Measurements from ENCODE around the gene KIAA1755. TPM values are rescaled to one million over a fixed set of nuclear protein-coding genes. Genes with fewer than 3 reads are reported as not detected.

KIAA1755 gene
- total and polyA plus RNA-seq, 3 experiments from 2014 or later, result not detected

GRCh38 chr20:38225900-38226263 lies 34.7 kb downstream of the KIAA1755 start:
- POLR2A ChIA-PET, result no interaction called here
- Histone ChIP-seq H3K27ac (ENCODE audit: low read depth, low read length) (no peak overlapping the region), H3K27me3 (ENCODE audit: insufficient read depth, low read length, poor library complexity, severe bottlenecking) (no peaks in the 10 kb centered on the region), H3K36me3 (ENCODE audit: insufficient read depth, low read length) (no peaks in the 10 kb centered on the region), H3K4me1 (ENCODE audit: insufficient read depth, low read length) (no peaks in the 10 kb centered on the region), H3K4me3 (ENCODE audit: low read length) (no peak overlapping the region), H3K9me3 (ENCODE audit: low read length) (no peaks in the 10 kb centered on the region)
- Mint-ChIP-seq H3K4me1 (peaks cover 2 to 3% (median 2%) of the 10 kb centered on the region in 3 donors), H3K9me3 (no peaks in the 10 kb centered on the region), H3K27me3 (peaks cover 3 to 6% of the 10 kb centered on the region in 2 donors), H3K4me3 (no peak overlapping the region), H3K36me3 (no peaks in the 10 kb centered on the region), H3K27ac (no peak overlapping the region)
- CTCF ChIA-PET, result no interaction called here
- DNase-seq, result no peak

GRCh38 chr20:38225240-38225899 lies 35.2 kb downstream of the KIAA1755 start:
- Histone ChIP-seq H3K9me3 (ENCODE audit: low read length) (no peaks in the 10 kb centered on the region), H3K36me3 (ENCODE audit: insufficient read depth, low read length) (no peaks in the 10 kb centered on the region), H3K4me3 (ENCODE audit: low read length) (no peak overlapping the region), H3K27ac (ENCODE audit: low read depth, low read length) (no peak overlapping the region), H3K4me1 (ENCODE audit: insufficient read depth, low read length) (no peaks in the 10 kb centered on the region), H3K27me3 (ENCODE audit: insufficient read depth, low read length, poor library complexity, severe bottlenecking) (no peaks in the 10 kb centered on the region)
- Mint-ChIP-seq H3K36me3 (no peaks in the 10 kb centered on the region), H3K27me3 (peaks cover 3 to 4% of the 10 kb centered on the region in 2 donors), H3K9me3 (no peaks in the 10 kb centered on the region), H3K27ac (no peak overlapping the region), H3K4me3 (peak overlapping the region in 1 of 7 donors; percentile 13), H3K4me1 (peaks cover 2 to 4% (median 4%) of the 10 kb centered on the region in 3 donors)
- no peak for DNase-seq
- ChIA-PET POLR2A (no interaction called here), CTCF (interaction anchor here (1.2 kb wide), 1 partner anchor 168 kb away, joined by 3 read pairs; no protein-coding TSS in a partner anchor)

GRCh38 chr20:38224531-38224930 lies 36.0 kb downstream of the KIAA1755 start:
- Mint-ChIP-seq H3K36me3 (no peaks in the 10 kb centered on the region), H3K4me3 (no peak overlapping the region), H3K27ac (no peak overlapping the region), H3K27me3 (peaks cover 3 to 4% of the 10 kb centered on the region in 2 donors), H3K4me1 (peaks cover 2 to 4% (median 4%) of the 10 kb centered on the region in 3 donors), H3K9me3 (no peaks in the 10 kb centered on the region)
- Histone ChIP-seq H3K4me3 (ENCODE audit: low read length) (no peak overlapping the region), H3K4me1 (ENCODE audit: insufficient read depth, low read length) (no peaks in the 10 kb centered on the region), H3K27me3 (ENCODE audit: insufficient read depth, low read length, poor library complexity, severe bottlenecking) (no peaks in the 10 kb centered on the region), H3K9me3 (ENCODE audit: low read length) (no peaks in the 10 kb centered on the region), H3K36me3 (ENCODE audit: insufficient read depth, low read length) (no peaks in the 10 kb centered on the region), H3K27ac (ENCODE audit: low read depth, low read length) (no peak overlapping the region)
- DNase-seq, result no peak
- ChIA-PET CTCF (interaction anchor here (0.9 to 1.2 kb wide), 2 partner anchors 14 to 167 kb away, joined by 3 read pairs; no protein-coding TSS in a partner anchor), POLR2A (no interaction called here)

- ChIA-PET CTCF (interaction anchor here (0.9 to 1.2 kb wide), 3 partner anchors 14 to 166 kb away, joined by 3 to 4 read pairs (median 3); no protein-coding TSS in a partner anchor), POLR2A (no interaction called here)
- Mint-ChIP-seq H3K27ac (no peak overlapping the region), H3K27me3 (peaks cover 3 to 4% of the 10 kb centered on the region in 2 donors), H3K4me3 (no peak overlapping the region), H3K36me3 (no peaks in the 10 kb centered on the region), H3K9me3 (no peaks in the 10 kb centered on the region), H3K4me1 (peaks cover 2 to 4% (median 4%) of the 10 kb centered on the region in 3 donors)
- Histone ChIP-seq H3K27me3 (ENCODE audit: insufficient read depth, low read length, poor library complexity, severe bottlenecking) (no peaks in the 10 kb centered on the region), H3K36me3 (ENCODE audit: insufficient read depth, low read length) (no peaks in the 10 kb centered on the region), H3K27ac (ENCODE audit: low read depth, low read length) (no peak overlapping the region), H3K4me3 (ENCODE audit: low read length) (no peak overlapping the region), H3K4me1 (ENCODE audit: insufficient read depth, low read length) (no peaks in the 10 kb centered on the region), H3K9me3 (ENCODE audit: low read length) (no peaks in the 10 kb centered on the region)
- DNase-seq, result no peak
Measured at GRCh38 chr20:38223743-38224100, 36.8 kb downstream of the KIAA1755 start.

- peaks cover 2 to 4% (median 4%) of the 10 kb centered on the region in 3 donors for H3K4me1 Mint-ChIP-seq
- Histone ChIP-seq H3K4me1 (ENCODE audit: insufficient read depth, low read length) (no peaks in the 10 kb centered on the region), H3K4me3 (ENCODE audit: low read length) (no peak overlapping the region), H3K9me3 (ENCODE audit: low read length) (no peaks in the 10 kb centered on the region), H3K27ac (ENCODE audit: low read depth, low read length) (no peak overlapping the region), H3K36me3 (ENCODE audit: insufficient read depth, low read length) (no peaks in the 10 kb centered on the region), H3K27me3 (ENCODE audit: insufficient read depth, low read length, poor library complexity, severe bottlenecking) (no peaks in the 10 kb centered on the region)
- H3K27ac Mint-ChIP-seq, result peak overlapping the region in 1 of 8 donors; percentile 53
- H3K27me3 Mint-ChIP-seq, result peaks cover 3 to 4% of the 10 kb centered on the region in 2 donors
- H3K4me3 Mint-ChIP-seq, result no peak overlapping the region
- no peaks in the 10 kb centered on the region for H3K36me3 Mint-ChIP-seq
- no peaks in the 10 kb centered on the region for H3K9me3 Mint-ChIP-seq
- CTCF ChIA-PET, result interaction anchor here (0.9 to 3.0 kb wide), 4 partner anchors 15 to 170 kb away, joined by 3 to 16 read pairs (median 4); no protein-coding TSS in a partner anchor
- no peak for DNase-seq
- POLR2A ChIA-PET, result no interaction called here
Measured at GRCh38 chr20:38222923-38223742, 37.4 kb downstream of the KIAA1755 start.

- Mint-ChIP-seq H3K27ac (peak overlapping the region in 2 of 8 donors; percentile 53 to 94), H3K27me3 (peaks cover 4% of the 10 kb centered on the region in 2 donors), H3K9me3 (no peaks in the 10 kb centered on the region), H3K4me3 (no peak overlapping the region), H3K4me1 (peaks cover 2 to 4% (median 4%) of the 10 kb centered on the region in 3 donors), H3K36me3 (no peaks in the 10 kb centered on the region)
- CTCF ChIA-PET, result interaction anchor here (0.7 to 4.4 kb wide), 11 partner anchors 9 to 170 kb away, joined by 3 to 33 read pairs (median 5); no protein-coding TSS in a partner anchor
- Histone ChIP-seq H3K9me3 (ENCODE audit: low read length) (no peaks in the 10 kb centered on the region), H3K4me3 (ENCODE audit: low read length) (no peak overlapping the region), H3K27ac (ENCODE audit: low read depth, low read length) (no peak overlapping the region), H3K4me1 (ENCODE audit: insufficient read depth, low read length) (no peaks in the 10 kb centered on the region), H3K27me3 (ENCODE audit: insufficient read depth, low read length, poor library complexity, severe bottlenecking) (no peaks in the 10 kb centered on the region), H3K36me3 (ENCODE audit: insufficient read depth, low read length) (no peaks in the 10 kb centered on the region)
- POLR2A ChIA-PET, result no interaction called here
- peak in 4 of 5 donors; percentile 15 to 53 (median 30) for DNase-seq
Measured at GRCh38 chr20:38222231-38222922, 38.2 kb downstream of the KIAA1755 start.

- H3K27ac Mint-ChIP-seq, result no peak overlapping the region
- DNase-seq, result peak; percentile 35 to 66 (median 44)
- Histone ChIP-seq H3K36me3 (ENCODE audit: insufficient read depth, low read length) (no peaks in the 10 kb centered on the region), H3K27ac (ENCODE audit: low read depth, low read length) (no peak overlapping the region), H3K4me1 (ENCODE audit: insufficient read depth, low read length) (no peaks in the 10 kb centered on the region), H3K4me3 (ENCODE audit: low read length) (no peak overlapping the region), H3K9me3 (ENCODE audit: low read length) (no peaks in the 10 kb centered on the region), H3K27me3 (ENCODE audit: insufficient read depth, low read length, poor library complexity, severe bottlenecking) (no peaks in the 10 kb centered on the region)
- CTCF ChIA-PET, result interaction anchor here (0.6 to 4.4 kb wide), 21 partner anchors 8 to 168 kb away, joined by 3 to 33 read pairs (median 4); no protein-coding TSS in a partner anchor
- no peaks in the 10 kb centered on the region for H3K36me3 Mint-ChIP-seq
- H3K4me1 Mint-ChIP-seq, result peaks cover 2 to 4% (median 4%) of the 10 kb centered on the region in 3 donors
- no peaks in the 10 kb centered on the region for H3K9me3 Mint-ChIP-seq
- POLR2A ChIA-PET, result no interaction called here
- no peak overlapping the region for H3K4me3 Mint-ChIP-seq
- peaks cover 3 to 4% of the 10 kb centered on the region in 2 donors for H3K27me3 Mint-ChIP-seq
Measured at GRCh38 chr20:38221119-38221589, 39.4 kb downstream of the KIAA1755 start.

All from CD8-positive, alpha-beta memory T cell (primary cell).